Prostate gland (tissue), 2 donors: ENCODE data around the gene SLC43A3.

ENCODE experiments used
- POLR2A ChIP-seq: fragments of 450-650 bp; IDR thresholded peaks from one replicate; pipeline ENCODE4 v1.6.1; 2016; ENCODE audit warnings: antibody characterized with exemption, mild to moderate bottlenecking
- TF ChIP-seq, protein P1 (sequence below), 4 experiments: fragments of 200-600 bp in 2 of 4; fragments of 450-650 bp in 2 of 4; sonication (generic) in 2 of 4; IDR thresholded peaks; 1 replicate in 3 of 4; 2 replicates in 1 of 4; pipeline ENCODE4 v1.5.1; 2016 to 2019; ENCODE audit warnings: antibody characterized with exemption in 4 of 4, mild to moderate bottlenecking in 2 of 4, moderate library complexity in 2 of 4

DNA sequence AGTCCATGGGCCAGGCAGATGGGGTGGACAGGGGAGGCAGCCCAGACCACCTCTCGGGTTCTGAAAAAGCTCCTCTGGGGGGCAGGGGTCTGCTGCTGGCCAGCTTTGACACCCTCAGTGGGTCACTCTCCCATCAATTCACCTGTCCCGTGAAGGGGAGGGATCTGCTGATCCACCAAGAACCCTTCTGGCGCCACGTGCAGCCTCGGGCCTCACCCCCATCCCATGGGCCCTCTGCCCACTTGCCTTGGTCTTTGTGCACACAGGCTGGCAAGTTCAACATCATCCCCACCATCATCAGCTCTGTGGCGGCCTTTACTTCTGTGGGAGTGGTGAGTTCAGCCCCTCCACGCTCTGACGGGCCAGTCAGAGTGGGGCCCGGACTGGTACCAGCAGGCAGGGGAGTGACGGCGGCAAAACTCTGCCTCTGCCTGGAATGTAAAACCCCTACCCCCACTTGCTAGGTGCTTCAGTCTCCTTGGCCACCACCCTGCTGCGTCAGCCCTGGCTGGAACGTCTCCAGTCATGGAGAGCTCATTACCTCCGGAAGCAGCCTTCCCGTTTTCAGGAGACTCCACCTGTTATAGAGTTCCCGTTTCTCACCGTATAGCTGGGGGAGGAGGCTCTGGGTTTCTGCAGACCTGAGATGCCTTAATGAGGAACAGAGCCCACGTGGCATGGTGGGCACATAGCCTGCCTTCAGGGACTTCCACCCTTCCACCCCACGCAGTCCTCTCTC, 58.6 kb downstream of the SLC43A3 start:
- no peak for TF ChIP-seq POLR2A
- TF ChIP-seq, protein P1, sequence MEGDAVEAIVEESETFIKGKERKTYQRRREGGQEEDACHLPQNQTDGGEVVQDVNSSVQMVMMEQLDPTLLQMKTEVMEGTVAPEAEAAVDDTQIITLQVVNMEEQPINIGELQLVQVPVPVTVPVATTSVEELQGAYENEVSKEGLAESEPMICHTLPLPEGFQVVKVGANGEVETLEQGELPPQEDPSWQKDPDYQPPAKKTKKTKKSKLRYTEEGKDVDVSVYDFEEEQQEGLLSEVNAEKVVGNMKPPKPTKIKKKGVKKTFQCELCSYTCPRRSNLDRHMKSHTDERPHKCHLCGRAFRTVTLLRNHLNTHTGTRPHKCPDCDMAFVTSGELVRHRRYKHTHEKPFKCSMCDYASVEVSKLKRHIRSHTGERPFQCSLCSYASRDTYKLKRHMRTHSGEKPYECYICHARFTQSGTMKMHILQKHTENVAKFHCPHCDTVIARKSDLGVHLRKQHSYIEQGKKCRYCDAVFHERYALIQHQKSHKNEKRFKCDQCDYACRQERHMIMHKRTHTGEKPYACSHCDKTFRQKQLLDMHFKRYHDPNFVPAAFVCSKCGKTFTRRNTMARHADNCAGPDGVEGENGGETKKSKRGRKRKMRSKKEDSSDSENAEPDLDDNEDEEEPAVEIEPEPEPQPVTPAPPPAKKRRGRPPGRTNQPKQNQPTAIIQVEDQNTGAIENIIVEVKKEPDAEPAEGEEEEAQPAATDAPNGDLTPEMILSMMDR (IDR thresholded peaks at IDR 0.05): no peak
